ENCODE results near the gene TULP3. TPM values are rescaled to one million over a fixed set of nuclear protein-coding genes. Genes with fewer than 3 reads are reported as not detected.

TULP3 gene
- polyA plus RNA-seq, 3 donors = 32.9 to 36.7 (median 34.0) TPM

- no peak for DNase-seq (ENCODE audit: low read depth in 3 of 3, low spot score in 2 of 3)
Observed at GRCh38 chr12:2925322-2925995, 34.8 kb downstream of the TULP3 start.

- DNase-seq (ENCODE audit: low read depth in 3 of 3, low spot score in 2 of 3) = no peak
Observed at GRCh38 chr12:2930865-2931264, 40.2 kb downstream of the TULP3 start.

- DNase-seq (ENCODE audit: low read depth in 3 of 3, low spot score in 2 of 3) = no peak
Observed at GRCh38 chr12:2933586-2933985, 42.9 kb downstream of the TULP3 start.

GRCh38 chr12:2934371-2934770 is 43.7 kb downstream of the TULP3 start:
- no peak for DNase-seq (ENCODE audit: low read depth in 3 of 3, low spot score in 2 of 3)

GRCh38 chr12:2936301-2936700 is 45.6 kb downstream of the TULP3 start:
- no peak for DNase-seq (ENCODE audit: low read depth in 3 of 3, low spot score in 2 of 3)

GRCh38 chr12:2937500-2937899 is 46.8 kb downstream of the TULP3 start:
- no peak for DNase-seq (ENCODE audit: low read depth in 3 of 3, low spot score in 2 of 3)

- DNase-seq (ENCODE audit: low read depth in 3 of 3, low spot score in 2 of 3) = no peak
Observed at GRCh38 chr12:2939191-2939590, 48.5 kb downstream of the TULP3 start.

GRCh38 chr12:2940564-2940963 is 49.9 kb downstream of the TULP3 start:
- no peak for DNase-seq (ENCODE audit: low read depth in 3 of 3, low spot score in 2 of 3)

GRCh38 chr12:2941524-2941923 is 50.8 kb downstream of the TULP3 start:
- no peak for DNase-seq (ENCODE audit: low read depth in 3 of 3, low spot score in 2 of 3)

- DNase-seq (ENCODE audit: low read depth in 3 of 3, low spot score in 2 of 3) = no peak
Observed at GRCh38 chr12:2944401-2945047, 53.8 kb downstream of the TULP3 start.

GRCh38 chr12:2949411-2949810 is 58.7 kb downstream of the TULP3 start:
- no peak for DNase-seq (ENCODE audit: low read depth in 3 of 3, low spot score in 2 of 3)

- no peak for DNase-seq (ENCODE audit: low read depth in 3 of 3, low spot score in 2 of 3)
Observed at GRCh38 chr12:2955888-2956287, 65.2 kb downstream of the TULP3 start.

GRCh38 chr12:2957816-2958431 is 67.2 kb downstream of the TULP3 start:
- DNase-seq (ENCODE audit: low read depth in 3 of 3, low spot score in 2 of 3) = no peak

- no peak for DNase-seq (ENCODE audit: low read depth in 3 of 3, low spot score in 2 of 3)
Observed at GRCh38 chr12:2958432-2959191, 67.9 kb downstream of the TULP3 start.

GRCh38 chr12:2959192-2959504 is 68.5 kb downstream of the TULP3 start, which contains the start of gene TEAD4:
TEAD4 (plus strand) TSS chr12:2959397.
- DNase-seq (ENCODE audit: low read depth in 3 of 3, low spot score in 2 of 3) = peak in 1 of 3 donors; percentile 66

GRCh38 chr12:2959505-2960389 is 69.1 kb downstream of the TULP3 start:
- DNase-seq (ENCODE audit: low read depth in 3 of 3, low spot score in 2 of 3) = no peak

GRCh38 chr12:2960390-2960956 is 69.8 kb downstream of the TULP3 start:
- DNase-seq (ENCODE audit: low read depth in 3 of 3, low spot score in 2 of 3) = no peak

- DNase-seq (ENCODE audit: low read depth in 3 of 3, low spot score in 2 of 3) = no peak
Observed at GRCh38 chr12:2960996-2961616, 70.4 kb downstream of the TULP3 start.

GRCh38 chr12:2961705-2962104 is 71.0 kb downstream of the TULP3 start:
- DNase-seq (ENCODE audit: low read depth in 3 of 3, low spot score in 2 of 3) = no peak

Data from right renal cortex interstitium (tissue), 3 donors.